Measurements from ENCODE around the gene EPHA6.
"Not testable (repeated sequence)": the region's sequence is repeated elsewhere in the genome, so short reads cannot be mapped to it uniquely, and the experiment has no call there.

The EPHA6 gene

GRCh38 chr3:97579365-97579764, 765.0 kb downstream of the EPHA6 start:
- in situ Hi-C loops (cut with HindIII; ENCODE audit: low sequenced_read_pairs), result no loop called here

- in situ Hi-C loops (cut with HindIII; ENCODE audit: low sequenced_read_pairs), result no loop called here
Observed at GRCh38 chr3:97610626-97611025, 796.2 kb downstream of the EPHA6 start.

GRCh38 chr3:97612632-97613031, 798.2 kb downstream of the EPHA6 start:
- in situ Hi-C loops (cut with HindIII; ENCODE audit: low sequenced_read_pairs), result no loop called here

GRCh38 chr3:97613139-97613538, 798.7 kb downstream of the EPHA6 start:
- in situ Hi-C loops (cut with HindIII; ENCODE audit: low sequenced_read_pairs), result no loop called here

- in situ Hi-C loops (cut with HindIII; ENCODE audit: low sequenced_read_pairs), result not testable (repeated sequence)
Observed at GRCh38 chr3:97620514-97620913, 806.1 kb downstream of the EPHA6 start.

GRCh38 chr3:97636465-97636864, 822.1 kb downstream of the EPHA6 start:
- in situ Hi-C loops (cut with HindIII; ENCODE audit: low sequenced_read_pairs), result no loop called here

GRCh38 chr3:97646932-97647331, 832.5 kb downstream of the EPHA6 start:
- in situ Hi-C loops (cut with HindIII; ENCODE audit: low sequenced_read_pairs), result no loop called here

GRCh38 chr3:97647441-97647982, 833.1 kb downstream of the EPHA6 start:
- in situ Hi-C loops (cut with HindIII; ENCODE audit: low sequenced_read_pairs), result no loop called here

GRCh38 chr3:97655971-97656370, 841.6 kb downstream of the EPHA6 start:
- in situ Hi-C loops (cut with HindIII; ENCODE audit: low sequenced_read_pairs), result no loop called here

- in situ Hi-C loops (cut with HindIII; ENCODE audit: low sequenced_read_pairs), result no loop called here
Observed at GRCh38 chr3:97656638-97657037, 842.2 kb downstream of the EPHA6 start.

- in situ Hi-C loops (cut with HindIII; ENCODE audit: low sequenced_read_pairs), result no loop called here
Observed at GRCh38 chr3:97658668-97659285, 844.4 kb downstream of the EPHA6 start.

GRCh38 chr3:97662264-97662663, 847.9 kb downstream of the EPHA6 start:
- in situ Hi-C loops (cut with HindIII; ENCODE audit: low sequenced_read_pairs), result no loop called here

- in situ Hi-C loops (cut with HindIII; ENCODE audit: low sequenced_read_pairs), result no loop called here
Observed at GRCh38 chr3:97662762-97663161, 848.4 kb downstream of the EPHA6 start.

GRCh38 chr3:97665896-97666295, 851.5 kb downstream of the EPHA6 start:
- in situ Hi-C loops (cut with HindIII; ENCODE audit: low sequenced_read_pairs), result no loop called here

- in situ Hi-C loops (cut with HindIII; ENCODE audit: low sequenced_read_pairs), result no loop called here
Observed at GRCh38 chr3:97670952-97671351, 856.6 kb downstream of the EPHA6 start.

- in situ Hi-C loops (cut with HindIII; ENCODE audit: low sequenced_read_pairs), result no loop called here
Observed at GRCh38 chr3:97673357-97673997, 859.1 kb downstream of the EPHA6 start.

- in situ Hi-C loops (cut with HindIII; ENCODE audit: low sequenced_read_pairs), result no loop called here
Observed at GRCh38 chr3:97674461-97674860, 860.1 kb downstream of the EPHA6 start.

- in situ Hi-C loops (cut with HindIII; ENCODE audit: low sequenced_read_pairs), result no loop called here
Observed at GRCh38 chr3:97680210-97680609, 865.8 kb downstream of the EPHA6 start.

- in situ Hi-C loops (cut with HindIII; ENCODE audit: low sequenced_read_pairs), result no loop called here
Observed at GRCh38 chr3:97680696-97681095, 866.3 kb downstream of the EPHA6 start.

GRCh38 chr3:97684490-97684889, 870.1 kb downstream of the EPHA6 start:
- in situ Hi-C loops (cut with HindIII; ENCODE audit: low sequenced_read_pairs), result no loop called here

- in situ Hi-C loops (cut with HindIII; ENCODE audit: low sequenced_read_pairs), result no loop called here
Observed at GRCh38 chr3:97686258-97686657, 871.9 kb downstream of the EPHA6 start.

GRCh38 chr3:97687734-97688133, 873.3 kb downstream of the EPHA6 start:
- in situ Hi-C loops (cut with HindIII; ENCODE audit: low sequenced_read_pairs), result no loop called here

- in situ Hi-C loops (cut with HindIII; ENCODE audit: low sequenced_read_pairs), result no loop called here
Observed at GRCh38 chr3:97689111-97689510, 874.7 kb downstream of the EPHA6 start.

Measured in DLD1 (cell line).